HG03108 (cell line): ENCODE measurements around the gene RAB3IL1.

Experiments used
- ATAC-seq: cut with Tn5 transposase; IDR thresholded peaks from one replicate; pipeline ENCODE4 v1.9.1; 2021; ENCODE audit warnings: moderate library complexity; ENCODE audit not compliant: unreplicated experiment

The RAB3IL1 gene

DNA sequence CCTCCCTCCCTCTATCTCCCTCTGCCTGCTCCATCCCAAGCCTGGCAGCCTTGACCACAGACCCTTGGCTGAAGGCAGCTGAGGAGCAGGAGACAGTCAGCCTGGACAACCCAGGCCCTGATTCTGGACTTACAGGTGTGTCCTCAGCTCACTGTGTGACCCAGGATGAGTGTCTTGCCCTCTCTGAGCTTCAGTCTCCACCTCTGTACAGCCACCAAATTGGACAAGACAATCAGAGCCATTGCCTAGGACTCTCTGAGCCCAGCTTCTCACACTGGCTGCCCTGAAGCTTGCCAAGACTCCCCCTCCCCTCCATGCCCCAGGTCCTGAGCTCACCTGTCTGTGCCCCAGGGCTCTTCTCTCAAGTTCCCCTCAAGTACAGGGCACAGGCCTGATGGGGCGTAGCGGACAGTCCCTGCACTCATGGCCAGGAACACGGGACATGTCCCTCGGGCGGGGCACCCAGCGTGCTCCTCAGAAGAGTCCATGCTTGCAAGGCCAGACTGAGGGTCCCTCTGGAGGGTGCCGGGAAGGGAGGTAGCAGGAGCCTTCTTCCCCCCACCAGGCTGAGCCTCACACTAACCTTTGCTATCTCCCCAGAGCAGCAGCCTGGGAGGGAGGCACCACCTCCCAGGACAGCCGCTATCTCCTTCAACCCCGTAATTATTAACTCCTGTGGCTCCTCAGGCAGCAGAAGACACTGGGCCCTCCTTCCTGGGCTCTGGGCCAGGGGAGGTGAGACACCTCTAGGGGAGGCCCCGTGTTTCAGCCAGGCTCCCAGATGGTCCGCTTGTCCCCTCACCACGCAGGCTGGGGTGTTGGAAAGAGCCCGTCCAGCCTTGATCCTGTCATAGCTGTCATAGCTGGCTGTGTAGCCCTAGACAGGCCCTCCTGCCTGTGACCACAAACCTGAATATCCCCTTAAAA is 2.6 kb upstream of the RAB3IL1 start:
- ATAC-seq: no peak

DNA sequence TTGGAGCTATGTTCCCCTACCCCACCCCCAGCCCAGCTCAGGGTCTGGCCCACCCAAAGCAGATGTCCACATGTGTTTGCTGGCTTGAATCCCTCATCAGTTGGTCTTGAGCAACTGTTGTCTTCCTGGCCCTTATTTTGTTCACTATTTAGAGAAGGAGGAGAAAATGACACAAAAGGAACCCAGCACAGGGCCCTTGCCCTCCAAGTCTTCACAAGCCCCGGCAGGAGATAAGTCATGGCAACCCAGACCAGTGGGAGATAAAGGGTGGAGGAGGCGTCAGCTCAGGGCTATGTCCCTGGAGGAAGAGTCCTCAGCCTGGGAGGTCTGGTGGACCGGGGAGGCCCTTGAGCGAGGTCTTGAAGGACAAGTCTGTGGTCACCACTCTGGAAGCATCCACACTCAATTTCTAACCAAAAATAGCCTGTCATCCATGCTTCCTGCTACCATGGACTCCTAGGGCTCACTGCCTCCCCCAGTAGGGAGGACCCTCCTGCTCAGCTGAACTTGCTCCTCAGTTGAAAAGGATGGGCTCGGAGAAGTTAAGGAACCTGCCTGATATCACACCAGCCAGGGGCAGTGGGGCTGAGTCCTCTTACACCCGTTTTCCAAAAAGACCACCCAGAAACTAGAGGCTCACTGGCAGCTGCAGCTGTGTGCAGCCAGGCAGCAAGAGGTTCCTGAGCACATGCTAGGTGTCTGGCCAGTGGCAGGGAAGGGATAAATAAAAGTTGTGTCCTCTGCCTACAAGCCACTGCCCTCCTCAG is 1.8 kb upstream of the RAB3IL1 start:
- ATAC-seq: no peak

DNA sequence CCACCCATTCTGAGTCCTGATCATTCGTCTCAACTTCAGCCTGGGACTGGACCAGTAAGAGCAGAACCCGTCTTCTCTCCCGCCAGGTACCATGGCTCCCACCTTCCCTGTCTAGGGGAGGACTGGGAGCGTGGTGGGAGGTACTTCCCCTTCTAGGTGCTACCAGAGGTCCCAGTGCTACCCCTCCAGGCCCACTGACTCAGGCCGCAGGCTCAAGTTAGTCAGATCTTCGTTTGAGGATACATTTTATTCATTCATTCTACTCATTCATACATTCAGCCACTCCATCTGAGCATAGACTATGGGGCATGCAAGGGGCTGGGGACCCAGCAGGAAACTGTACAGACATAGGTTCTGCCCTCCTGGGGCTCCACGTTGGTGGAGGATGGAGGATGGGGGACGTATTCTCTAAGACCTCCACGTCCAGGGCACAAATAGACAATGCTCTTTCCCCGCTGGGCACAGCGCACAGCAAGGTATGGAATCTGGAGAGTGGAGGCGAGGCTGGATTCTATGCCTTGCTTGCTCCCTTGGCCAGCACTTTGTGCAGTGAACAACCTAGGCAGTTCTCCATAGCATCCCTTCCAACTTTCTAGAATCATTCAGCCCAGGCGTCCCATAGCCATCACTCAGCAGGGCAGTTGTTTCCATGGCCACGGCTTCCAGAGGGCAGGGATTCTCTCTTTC is 1.0 kb upstream of the RAB3IL1 start:
- no peak for ATAC-seq

DNA sequence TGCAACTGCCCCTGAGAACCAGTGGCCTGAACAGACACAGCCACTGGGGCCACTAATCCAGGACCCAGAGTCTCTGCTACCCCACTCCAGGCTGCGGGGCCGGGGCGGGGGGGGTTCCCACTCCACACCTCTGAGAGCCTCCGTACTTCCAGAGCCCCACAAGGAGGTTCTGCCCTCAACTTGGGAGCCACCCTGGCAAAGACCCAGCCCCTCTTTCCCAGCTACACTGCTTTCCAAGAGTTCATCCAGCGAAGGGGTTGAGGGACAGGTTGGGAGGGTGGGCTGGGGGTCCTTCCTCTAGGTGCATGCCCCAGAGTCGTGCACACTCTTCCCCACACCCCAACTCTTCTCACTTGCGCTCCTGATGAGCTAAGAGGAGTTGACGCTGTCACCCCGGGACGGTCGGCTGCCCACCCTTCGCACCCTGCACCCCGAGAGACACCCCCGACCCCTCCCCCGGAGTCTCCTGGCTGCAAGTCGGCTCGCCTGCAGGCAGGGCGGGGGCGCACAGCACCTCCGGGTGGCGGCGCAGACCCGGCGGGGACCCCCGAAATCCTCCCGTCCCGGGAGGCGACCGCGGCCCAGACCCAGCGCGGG is 531 bp downstream of the RAB3IL1 start:
- no peak for ATAC-seq

DNA sequence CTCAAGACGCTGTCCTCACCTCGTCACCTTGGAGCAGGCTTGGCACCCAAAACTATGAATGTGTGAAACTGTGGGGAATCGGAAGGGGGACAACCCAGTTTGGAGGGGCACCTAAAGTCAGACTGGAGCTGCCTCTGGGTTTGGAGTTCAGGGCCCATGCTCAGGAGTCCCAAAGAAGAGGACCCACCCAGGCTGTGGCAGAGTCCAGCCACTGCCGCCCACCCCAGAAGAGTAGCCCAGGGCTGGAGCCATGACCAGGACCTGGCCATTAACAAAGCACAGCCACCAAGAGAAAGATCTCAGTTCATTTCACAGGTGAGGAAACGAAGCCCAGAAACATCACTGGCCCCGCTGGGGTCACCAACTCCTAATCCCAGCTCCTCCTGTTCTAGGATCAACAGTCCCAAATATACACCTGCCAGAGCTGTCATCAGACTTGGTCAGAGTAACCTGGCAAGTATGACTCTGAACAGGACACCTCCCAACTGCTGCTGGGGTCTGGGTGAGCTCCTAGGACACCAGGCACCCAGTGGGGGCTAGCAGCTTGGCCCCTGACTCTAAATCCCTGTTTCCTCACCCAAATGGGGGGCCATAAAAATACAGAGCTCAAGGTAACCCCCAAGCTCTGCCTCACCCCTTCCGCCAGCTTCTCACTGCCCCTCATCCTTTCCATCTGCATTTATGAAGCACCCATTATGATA is 2.7 kb downstream of the RAB3IL1 start:
- no peak for ATAC-seq

DNA sequence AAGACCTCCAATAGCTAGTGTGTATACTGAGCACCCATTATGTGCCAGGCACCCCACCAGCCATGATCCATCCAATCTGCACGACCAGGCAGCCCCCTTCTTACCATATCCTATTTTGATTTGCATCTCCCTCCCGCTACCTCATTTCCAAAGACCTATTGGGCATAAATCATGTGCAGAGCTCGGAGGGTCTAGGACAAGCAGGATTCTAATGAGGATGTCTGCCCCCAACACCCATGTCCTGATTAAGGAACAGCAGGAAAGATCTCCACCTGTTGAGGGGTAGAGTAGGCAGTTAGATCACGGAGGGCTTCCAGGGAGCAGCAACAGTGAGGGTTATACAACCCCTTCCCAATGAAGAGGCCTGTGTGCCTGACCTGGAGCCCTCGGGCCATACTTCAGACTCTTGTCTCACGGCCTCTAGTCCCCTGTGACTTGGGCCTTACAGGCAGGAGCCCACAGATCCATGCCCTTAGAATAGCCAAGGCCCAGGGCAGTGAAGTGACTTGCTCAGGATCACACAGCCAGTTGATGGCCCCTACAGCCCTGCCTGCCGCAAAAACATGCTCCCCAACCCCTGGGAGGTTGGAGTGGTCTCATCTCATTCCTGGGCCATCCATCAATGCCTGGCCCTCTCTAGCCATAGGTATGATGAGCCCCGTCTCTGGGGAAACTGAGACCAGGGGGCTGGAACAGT is 3.5 kb downstream of the RAB3IL1 start:
- no peak for ATAC-seq

DNA sequence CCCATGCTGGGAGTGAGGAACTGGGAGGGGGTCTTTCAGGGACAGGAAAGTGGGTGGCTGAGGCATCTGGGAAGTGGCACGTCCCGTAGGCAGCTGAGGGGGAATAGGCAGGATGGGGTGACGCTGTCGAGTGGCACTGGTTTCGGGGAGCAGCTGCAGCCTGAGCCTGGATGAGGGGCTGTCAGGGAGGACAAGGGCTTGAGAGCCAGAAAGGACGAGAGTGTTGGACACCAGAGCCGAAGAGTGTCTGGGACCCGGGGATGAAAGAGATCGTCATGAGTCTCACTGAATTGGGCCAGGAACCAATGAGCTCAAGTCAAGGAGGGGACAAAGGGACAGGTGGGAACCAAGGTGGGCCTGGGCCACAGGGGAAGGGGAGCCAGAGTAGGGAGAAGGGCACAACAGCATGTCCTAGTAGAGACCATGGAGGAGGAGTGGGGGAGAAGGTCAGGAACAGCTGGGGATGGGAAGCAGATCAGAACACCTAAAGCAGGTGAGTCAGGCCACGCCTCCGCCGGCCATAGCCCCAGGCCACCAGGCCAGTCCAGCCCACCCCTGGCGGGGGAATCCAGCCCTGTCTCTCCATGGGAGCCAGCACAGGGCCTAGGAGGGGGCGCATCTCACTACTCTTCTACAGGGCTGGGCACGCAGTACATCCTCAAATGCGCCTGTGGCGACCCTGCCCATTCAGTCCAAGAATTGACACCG is 4.2 kb downstream of the RAB3IL1 start:
- no peak for ATAC-seq

DNA sequence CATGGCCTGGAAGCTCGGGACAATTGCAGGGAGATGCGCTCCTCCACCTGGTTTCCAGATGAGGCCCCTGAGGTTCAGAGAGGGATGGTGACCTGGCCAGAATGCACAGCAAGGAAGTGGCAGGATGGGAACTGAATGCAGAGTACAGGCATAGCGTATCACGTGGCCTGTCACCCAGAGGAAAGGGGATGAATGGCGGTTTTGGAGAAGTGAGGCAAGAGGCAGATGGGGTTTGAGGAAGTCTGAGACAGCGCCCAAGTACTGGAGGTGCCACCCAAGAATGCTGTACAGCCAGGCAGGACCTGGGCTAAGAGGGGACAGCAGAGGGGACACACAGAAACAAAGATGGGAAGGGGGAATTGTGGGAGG is 4.9 kb downstream of the RAB3IL1 start:
- no peak for ATAC-seq

DNA sequence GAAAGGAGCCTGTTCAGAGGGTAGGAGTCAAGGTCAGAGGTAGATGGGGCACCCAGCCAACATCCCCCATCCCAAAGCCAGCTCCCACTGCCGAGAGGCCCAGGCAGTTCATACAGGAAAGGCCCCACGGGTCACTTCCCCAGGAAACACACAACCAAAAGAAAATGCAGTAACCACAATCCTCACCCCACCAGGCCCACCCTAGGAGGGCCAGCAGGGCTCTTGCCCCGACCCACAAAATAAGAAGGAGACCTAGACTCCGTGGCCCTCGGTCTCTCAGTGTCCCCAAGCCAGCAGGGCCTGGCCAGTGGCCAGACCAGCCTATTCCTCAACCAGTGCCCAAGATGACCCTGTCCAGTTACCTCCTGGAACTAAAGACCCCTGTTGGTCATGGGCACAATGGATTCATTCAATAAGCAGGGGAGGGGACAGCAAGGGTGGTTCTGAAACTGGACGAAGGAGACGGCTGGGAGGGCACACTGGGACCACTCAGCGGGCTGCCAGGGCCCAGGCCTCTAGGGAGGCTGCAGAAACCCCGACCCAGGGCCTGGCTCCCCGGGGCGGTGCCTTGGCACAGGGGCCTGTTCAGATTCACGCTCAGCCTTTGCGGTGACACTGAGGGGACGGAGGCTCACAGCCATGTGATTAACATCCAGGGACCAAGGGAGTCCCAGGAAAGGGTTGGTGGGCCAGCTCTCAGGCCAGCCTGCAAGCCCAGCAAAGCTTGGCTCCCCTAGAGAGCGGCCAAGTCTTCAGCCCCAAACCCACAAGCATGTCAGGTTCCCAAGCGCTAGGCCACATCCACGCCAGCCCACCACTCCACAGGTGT is 5.5 kb downstream of the RAB3IL1 start:
- no peak for ATAC-seq

DNA sequence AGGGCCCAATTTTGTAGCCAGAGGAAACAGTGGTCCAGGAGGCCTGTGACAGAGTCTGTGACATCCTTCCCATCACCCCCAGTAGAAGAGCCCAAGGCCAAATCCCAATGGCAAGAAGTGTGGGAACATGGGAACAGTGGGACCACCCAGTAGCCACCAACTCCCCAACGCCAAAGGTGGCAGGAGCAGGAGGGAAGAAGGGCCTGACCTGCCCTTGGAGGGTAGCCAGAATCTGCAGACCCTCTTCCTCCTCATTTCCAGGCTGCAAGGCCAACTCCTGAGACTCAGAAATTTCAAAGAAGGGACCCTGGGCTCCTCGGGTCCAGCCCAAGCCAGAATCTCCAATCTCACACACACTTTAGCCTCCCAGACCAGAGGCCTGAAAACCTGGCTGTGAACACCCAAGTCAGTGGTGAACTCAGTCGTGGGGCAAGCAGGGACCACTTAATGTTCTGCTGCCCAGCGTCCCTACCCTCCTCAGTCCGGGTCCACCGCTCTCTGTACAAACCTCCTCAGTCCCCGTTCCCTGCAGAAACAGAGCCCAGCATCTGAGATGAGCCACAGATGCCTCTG is 6.2 kb downstream of the RAB3IL1 start:
- ATAC-seq: no peak

DNA sequence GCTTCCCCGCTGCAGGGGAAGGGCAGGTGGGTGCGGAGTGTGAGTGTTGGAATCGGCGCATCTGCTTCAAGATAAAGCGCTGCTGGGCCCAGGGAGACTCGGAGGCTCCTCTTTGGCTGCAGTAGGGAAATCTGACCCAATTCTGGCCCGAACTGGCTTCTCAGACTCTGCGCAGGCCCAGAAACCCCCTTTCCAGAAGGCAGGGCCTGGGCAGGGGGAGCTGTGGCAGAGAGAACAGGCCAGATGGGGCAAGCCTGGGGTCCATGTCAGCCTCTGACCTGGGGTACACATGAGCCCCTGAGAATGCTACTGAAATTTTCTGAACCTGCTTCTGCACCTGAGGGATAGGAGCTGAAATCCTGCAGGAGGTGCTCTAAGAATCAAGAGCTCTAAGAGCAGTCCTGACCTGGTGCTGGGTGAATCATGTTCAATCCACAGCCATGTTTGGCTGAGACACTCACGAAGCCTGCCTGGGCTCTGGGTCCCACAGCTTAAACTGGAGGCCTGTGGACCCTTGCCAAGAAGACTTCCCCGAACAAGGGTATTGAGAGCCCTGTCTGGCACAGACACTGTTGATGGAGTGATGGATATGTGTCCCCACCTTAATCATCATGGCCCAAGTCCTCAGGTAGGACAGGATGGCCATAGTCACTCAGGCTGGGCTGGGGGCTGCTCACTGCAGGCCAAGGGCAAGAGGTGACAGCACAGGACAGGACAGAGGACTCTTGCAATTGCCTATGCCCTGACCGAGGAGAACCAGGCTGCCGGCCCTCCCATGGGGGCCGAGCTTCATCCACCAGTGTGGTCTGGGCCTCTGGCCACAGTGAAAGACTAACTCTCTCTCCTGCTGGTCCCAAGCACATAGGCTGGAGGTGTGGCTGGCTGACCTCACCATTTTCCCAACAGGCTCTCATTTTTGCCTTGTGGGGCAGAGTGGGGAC is 6.9 kb downstream of the RAB3IL1 start:
- no peak for ATAC-seq

DNA sequence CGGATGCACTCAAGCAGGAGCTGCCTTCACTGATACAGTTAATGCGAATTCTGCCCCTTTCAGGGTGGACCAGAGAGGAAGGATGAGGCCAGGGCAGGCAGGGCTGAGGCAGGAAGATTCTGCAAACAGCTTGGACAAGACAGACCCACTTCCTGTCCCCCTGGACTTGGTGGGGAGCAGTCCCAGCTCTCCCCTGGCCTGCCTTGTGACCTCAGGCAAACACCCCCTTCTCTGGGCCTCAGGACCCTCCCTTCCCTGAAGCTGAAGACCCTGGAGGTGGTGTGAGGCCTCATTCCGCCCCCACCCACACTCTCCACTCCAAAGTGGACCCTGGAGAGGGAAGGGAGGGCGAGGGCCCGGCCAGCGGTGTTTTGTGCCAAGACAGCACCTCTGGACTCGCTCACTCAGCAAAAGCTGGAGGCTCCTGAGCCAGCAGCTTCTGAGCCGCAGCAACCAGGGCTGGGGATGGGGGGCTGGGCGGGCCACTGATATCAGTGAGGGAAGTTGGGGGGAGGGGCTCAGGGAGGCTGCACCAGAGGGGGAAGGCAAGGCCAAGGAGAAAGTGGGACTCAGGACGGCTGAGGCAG is 8.5 kb downstream of the RAB3IL1 start:
- ATAC-seq: no peak

DNA sequence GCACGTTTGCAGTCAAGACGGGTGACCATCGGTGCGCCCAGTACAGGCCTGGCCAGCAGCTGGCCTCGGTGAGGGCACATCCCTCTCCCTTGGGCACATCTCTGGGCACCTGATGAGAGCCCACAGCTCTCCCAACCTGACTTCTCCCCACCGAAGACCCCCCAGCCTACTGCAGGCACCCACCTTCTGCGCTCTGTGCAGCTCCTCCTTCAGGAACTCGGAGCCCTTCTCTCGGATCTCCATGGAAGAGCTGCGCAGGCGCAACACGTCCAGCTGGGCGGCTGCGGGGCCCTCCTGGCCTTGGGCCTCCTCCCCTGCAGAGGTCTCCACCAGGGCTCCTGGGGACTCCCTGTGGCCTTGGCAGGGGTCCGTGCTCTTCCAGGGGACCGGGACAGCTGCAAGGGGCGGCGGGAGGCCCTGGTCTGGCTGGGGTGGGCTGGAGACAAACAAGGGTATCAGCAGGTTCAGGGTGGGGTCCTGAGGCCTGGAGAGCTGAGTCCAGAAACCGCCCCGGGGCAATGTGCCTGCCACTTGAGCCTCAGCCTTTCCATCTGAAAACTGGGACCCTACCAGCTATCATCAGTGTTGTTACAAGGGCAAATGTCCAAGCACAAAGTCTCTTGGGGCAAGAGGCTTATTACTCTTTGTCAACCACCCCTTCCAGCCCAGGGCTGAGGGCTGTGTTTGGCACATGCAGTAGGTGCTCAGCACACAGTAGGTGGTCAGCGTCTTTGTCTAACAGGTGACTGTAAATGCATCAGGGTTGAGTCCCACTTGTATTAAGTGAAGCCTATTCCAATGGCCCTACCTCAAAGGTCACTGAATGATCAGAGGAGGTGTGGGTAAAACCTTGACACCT is 9.3 kb downstream of the RAB3IL1 start:
- no peak for ATAC-seq

DNA sequence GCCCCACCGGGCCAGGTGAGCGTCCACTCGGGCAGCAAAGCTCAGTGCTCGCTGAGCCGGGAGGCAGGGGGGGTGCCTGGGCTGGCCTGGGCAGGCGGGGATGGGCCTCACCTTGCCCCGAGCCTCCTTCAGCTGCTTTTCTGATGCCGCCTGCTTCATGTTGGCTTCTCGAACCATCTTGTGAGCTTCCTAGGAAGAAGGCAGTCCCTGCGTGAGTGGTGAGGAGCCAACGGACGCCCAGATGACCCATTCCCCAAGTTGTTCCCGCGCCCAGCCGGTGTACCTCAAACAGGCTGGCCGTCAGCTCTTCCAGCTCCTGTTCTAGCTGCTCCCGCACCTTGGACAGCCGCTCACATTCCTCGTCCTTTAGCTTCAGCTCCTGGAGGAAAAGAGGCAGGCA is 10.1 kb downstream of the RAB3IL1 start:
- no peak for ATAC-seq

DNA sequence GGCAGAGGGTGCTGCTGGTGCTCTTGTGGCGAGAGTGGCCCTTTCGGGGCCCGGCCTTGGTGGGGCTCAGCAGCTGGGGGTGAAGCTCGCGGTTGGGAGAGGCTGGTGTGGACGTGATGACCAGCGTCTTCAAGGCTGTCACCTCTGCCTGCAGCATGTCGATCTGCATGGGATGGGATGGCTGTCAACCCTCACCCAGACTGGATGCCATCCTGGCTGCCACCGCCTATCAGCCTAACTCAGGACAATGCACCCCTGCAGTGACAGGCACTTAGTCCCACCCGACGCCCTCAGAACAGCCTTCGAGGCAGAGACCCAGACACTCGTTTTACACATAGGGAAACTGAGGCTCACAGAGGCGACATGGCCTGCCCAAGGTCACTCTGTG is 10.8 kb downstream of the RAB3IL1 start:
- no peak for ATAC-seq
